Adipose tissue (tissue), 3 donors: Measurements from ENCODE around the gene RABGAP1L. TPM values are rescaled to one million over a fixed set of nuclear protein-coding genes. Genes with fewer than 3 reads are reported as not detected.
"Not testable (repeated sequence)": the region's sequence is repeated elsewhere in the genome, so short reads cannot be mapped to it uniquely, and the experiment has no call there.

ENCODE experiments used
- H3K27ac ChIP-seq: one replicate; pipeline ENCODE4 v1.5.1; 2013; ENCODE audit warnings: low read depth, low read length
- WGBS, 3 donors: extraction: QIAGEN DNeasy Blood & Tissue Kit; methylation state at CpG; one replicate each; pipeline ENCODE4 v1.1.7; 2013; 5-methylcytosine and 5-hydroxymethylcytosine counted together
- polyA plus RNA-seq, 3 donors: library from polyadenylated mRNA; stranded (reverse); fragments of 200-250 nt; gene quantifications; one replicate each; pipeline ENCODE4 v1.2.3, GENCODE V29; 2013
- donor health status: healthy with polysubstance abuse.
- donor health status: Bipolar disorder and iron deficiency.
- donor health status: healthy.

The RABGAP1L gene
- polyA plus RNA-seq, 3 donors: 7.6 to 13.5 (median 10.3) TPM

DNA sequence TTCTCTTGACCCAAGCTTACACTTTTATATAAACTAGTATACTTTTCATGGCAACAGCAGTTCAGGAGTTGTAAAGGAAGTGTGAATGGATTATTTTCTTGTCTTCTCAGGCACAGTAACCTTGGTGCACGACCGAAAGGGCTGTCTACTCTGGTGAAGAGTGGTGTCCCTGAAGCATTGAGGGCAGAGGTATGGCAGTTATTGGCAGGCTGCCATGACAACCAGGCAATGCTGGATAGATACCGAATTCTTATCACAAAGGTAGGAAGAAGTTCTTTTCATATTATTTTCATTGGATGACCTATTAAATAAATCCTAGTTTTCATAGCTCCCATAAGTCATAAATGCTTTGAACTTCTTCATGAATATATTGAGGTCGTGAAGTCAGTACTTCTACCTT is 234.6 kb downstream of the RABGAP1L start:
- H3K27ac ChIP-seq: no peak overlapping the region
- 93 to 95% (median 93%) methylated on average over 4 of the region's 4 CpGs for WGBS, 3 donors

DNA sequence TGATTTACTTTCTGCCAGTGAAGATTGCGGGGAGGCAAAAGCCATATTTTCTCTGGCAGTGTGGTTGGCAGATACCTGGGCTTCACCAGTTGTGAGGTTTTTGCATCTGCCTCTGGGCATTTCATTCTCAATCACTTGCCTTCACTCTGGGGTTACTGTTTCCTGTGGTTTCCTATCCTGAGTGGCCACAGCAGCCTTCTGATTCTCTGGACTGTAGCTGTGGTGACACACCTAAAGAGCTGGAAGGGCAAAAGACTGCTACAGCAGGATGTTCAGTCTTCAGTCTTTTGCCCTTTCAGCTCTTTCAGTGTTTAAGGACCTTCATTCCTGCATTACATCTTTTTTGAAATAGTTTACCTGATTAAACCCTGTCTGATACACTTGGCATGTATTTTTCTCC is 237.9 kb downstream of the RABGAP1L start:
- H3K27ac ChIP-seq: no peak overlapping the region
- WGBS, 3 donors: 96 to 100% (median 100%) methylated on average over 1 of the region's 1 CpG

DNA sequence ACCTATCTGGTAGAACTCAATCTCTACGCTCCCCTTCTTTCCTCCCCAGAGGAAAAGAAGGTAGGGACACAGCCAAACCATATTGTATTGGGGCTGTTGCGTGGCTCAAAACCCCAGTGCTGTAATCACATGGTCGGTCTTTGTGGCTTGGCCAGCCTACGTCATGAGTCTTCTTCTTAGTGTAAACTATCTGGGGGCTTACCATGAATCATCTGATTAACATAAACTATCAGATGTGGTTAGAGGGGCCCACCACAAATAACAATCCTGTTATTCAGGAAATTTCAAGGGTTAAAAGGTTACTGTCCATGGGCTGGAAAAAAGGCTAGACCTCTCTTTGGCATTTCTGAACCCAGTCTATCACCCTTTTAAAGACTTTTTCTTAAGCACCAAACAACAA is 238.9 kb downstream of the RABGAP1L start:
- 92 to 97% (median 95%) methylated on average over 4 of the region's 4 CpGs for WGBS, 3 donors
- H3K27ac ChIP-seq: no peak overlapping the region

GRCh38 chr1:174399211-174399610 is 239.9 kb downstream of the RABGAP1L start:
- WGBS, 3 donors: 31 to 88% (median 87%) methylated on average over 1 of the region's 1 CpG
- no peak overlapping the region for H3K27ac ChIP-seq

- no peak overlapping the region for H3K27ac ChIP-seq
- 96% methylated on average over 4 of the region's 4 CpGs for WGBS, 3 donors
These were observed 241.8 kb downstream of the RABGAP1L start for GRCh38 chr1:174401075-174401474.

- H3K27ac ChIP-seq: no peak overlapping the region
These were observed 245.9 kb downstream of the RABGAP1L start for GRCh38 chr1:174405219-174405618.

DNA sequence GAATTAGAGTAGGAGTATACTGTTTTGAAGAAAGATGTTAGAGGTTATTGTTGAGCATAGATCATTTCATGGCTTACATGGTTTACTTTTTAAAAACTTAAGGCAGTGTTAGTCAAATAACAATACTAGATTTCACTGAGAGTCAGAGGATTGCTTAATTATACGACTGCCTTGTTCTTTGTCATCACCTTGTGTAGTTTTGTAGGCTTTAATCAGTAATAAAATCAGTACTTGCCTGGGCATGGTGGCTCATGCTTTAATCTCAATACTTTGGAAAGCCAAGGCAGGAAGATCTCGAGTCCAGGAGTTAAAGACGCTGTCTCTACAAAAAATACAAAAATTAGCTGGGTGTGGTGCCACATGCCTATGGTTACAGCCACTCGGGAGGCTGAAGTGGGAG is 247.1 kb downstream of the RABGAP1L start:
- WGBS, 3 donors: 93 to 95% (median 94%) methylated on average over 4 of the region's 4 CpGs
- H3K27ac ChIP-seq: no peak overlapping the region

More at GRCh38 chr1:174405219-174405618, 245.9 kb downstream of the RABGAP1L start:
- WGBS, 3 donors: 84 to 99% (median 94%) methylated on average over 1 of the region's 1 CpG

- H3K27ac ChIP-seq: no peak overlapping the region
- 92 to 94% (median 94%) methylated on average over 3 of the region's 3 CpGs for WGBS, 3 donors
These were observed 248.3 kb downstream of the RABGAP1L start for GRCh38 chr1:174407665-174408064.

DNA sequence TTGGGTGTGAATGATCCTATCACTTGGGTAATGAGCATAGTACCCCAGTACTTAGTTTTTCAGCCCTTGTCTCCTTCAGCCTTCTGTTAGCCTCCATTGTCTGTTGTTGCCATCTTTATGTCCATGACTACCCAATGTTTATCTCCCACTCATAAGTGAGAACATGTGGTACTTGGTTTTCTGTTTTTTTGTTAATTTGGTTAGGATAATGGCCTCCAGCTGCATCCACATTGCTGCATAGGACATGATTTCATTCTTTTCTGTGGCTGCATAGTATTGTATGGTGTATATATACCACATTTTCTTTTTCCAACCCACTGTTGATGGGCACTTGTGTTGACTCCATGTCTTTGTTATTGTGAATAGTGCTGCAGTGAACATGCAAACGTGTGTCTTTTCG is 248.8 kb downstream of the RABGAP1L start:
- H3K27ac ChIP-seq: no peak overlapping the region
- 64 to 74% (median 71%) methylated on average over 2 of the region's 2 CpGs for WGBS, 3 donors

DNA sequence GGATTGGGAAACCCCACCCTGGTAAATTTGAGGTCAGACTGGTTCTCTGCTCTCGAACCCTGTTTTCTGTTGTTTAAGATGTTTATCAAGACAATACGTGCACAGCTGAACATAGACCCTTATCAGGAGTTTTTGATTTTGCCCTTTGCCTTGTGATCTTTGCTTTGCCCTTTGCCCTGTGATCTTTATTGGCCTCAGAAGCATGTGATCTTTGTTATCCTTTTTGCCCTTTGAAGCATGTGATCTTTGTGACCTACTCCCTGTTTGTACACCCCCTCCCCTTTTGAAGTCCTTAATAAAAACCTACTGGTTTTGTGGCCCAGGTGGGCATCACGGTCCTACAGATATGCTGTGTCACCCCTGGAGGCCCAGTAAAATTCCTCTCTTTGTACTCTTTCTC is 250.5 kb downstream of the RABGAP1L start:
- H3K27ac ChIP-seq: not testable (repeated sequence)
- WGBS, 3 donors: 81 to 95% (median 89%) methylated on average over 2 to 3 of the region's 3 CpGs

DNA sequence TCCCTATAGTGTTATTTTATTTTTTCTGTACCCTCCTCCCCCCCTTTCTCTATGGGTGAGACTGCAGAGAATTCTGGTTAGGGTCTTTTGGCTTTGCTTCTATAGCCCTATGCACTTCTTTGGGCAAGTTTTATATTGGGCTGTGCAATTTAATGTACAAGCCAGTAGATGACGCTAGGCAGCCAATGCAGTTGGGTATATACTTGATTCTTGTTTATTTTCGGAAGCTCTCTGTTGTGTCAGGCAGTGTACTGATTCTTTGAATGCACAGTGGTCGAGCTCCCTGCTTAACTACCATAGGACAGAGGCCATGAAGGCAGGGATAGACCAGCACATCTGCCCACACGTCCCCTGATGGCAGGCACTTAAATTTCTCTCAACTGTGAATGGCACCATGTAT is 254.3 kb downstream of the RABGAP1L start:
- no peak overlapping the region for H3K27ac ChIP-seq
- WGBS, 3 donors: 73 to 75% (median 74%) methylated on average over 4 of the region's 4 CpGs

GRCh38 chr1:174414203-174414602 is 254.9 kb downstream of the RABGAP1L start:
- 24 to 69% (median 28%) methylated on average over 1 of the region's 1 CpG for WGBS, 3 donors
- no peak overlapping the region for H3K27ac ChIP-seq

- WGBS, 3 donors: 96 to 100% (median 96%) methylated on average over 2 of the region's 2 CpGs
- no peak overlapping the region for H3K27ac ChIP-seq
These were observed 256.2 kb downstream of the RABGAP1L start for GRCh38 chr1:174415506-174415905.

DNA sequence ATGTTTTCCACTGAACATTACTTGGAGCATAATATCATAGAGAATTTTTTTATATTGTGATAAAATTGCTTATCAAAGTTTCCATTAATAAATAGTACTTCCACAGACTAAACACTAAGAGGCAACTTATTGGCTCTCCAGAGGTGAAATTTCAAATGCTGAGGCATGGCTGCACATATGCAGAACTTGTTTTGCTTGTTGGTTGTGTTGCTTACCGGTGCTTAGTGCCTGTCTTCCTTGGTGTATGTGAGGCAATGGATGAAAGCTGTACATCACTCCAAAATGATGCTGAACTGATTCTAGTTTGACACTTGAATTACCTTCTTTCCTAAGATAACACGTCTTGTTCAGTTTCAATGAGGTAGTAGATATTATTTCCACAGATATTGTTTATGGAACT is 258.6 kb downstream of the RABGAP1L start:
- WGBS, 3 donors: 94 to 97% (median 94%) methylated on average over 2 of the region's 2 CpGs
- H3K27ac ChIP-seq: no peak overlapping the region

DNA sequence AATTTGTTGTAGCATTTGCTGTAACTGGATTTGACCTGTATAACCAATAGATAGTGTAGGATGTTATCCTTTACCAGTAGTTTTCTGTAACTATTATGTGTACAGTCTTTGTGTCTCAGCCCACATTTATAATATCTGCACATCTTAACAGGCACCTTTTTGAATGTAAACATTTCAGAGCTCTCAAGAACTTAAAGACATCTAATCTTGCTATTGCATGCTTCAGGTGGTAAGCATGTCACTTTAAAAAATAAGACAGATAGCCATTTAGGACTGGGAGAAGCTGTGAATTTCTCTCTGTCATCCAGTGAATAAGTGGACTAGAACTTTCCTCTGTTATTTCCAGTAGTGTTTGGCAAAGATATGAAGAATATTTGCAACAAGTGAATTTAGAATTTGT is 265.8 kb downstream of the RABGAP1L start:
- no peak overlapping the region for H3K27ac ChIP-seq

DNA sequence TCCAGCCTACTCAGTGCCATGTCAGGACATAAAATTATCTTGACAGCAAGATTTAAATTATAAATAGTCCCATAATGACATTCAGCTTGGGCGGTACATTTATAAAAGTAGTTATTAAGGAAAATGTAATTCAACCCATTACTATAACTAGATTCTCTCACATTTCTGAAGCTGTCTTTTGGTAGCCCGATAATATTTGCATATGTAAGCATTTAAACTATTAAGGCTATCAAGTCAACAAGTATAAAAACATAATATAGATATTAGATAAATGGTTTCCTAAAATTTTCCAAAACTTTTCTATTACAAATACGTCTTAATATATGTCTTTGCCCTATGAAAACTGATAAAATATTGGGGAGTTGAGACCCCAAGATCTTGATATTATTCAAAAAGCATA is 266.8 kb downstream of the RABGAP1L start:
- no peak overlapping the region for H3K27ac ChIP-seq
- WGBS, 3 donors: 91 to 96% (median 93%) methylated on average over 3 of the region's 3 CpGs

GRCh38 chr1:174428033-174428432 is 268.7 kb downstream of the RABGAP1L start:
- WGBS, 3 donors: 62 to 88% (median 80%) methylated on average over 3 of the region's 3 CpGs
- H3K27ac ChIP-seq: no peak overlapping the region

GRCh38 chr1:174428739-174429138 is 269.4 kb downstream of the RABGAP1L start:
- no peak overlapping the region for H3K27ac ChIP-seq

DNA sequence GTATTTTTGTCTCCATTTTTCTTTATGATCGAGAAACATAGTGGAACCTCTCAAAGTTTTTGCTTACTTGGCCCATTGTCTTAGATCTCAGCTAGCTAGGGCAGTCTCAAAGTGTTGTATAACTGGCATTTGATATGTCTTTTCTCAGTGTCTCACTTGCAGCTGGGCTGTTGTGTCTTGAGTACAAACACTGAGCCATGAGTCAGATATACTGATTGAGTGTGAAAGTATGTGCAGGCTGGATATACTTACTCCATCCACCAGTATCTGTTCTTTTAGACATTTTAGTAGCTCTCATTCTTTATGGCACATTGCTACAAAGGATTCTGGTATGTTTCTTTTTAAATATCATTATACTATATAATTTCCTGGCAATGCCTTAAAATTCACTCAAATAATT is 274.1 kb downstream of the RABGAP1L start:
- H3K27ac ChIP-seq: no peak overlapping the region
- 92 to 97% (median 96%) methylated on average over 1 of the region's 1 CpG for WGBS, 3 donors

DNA sequence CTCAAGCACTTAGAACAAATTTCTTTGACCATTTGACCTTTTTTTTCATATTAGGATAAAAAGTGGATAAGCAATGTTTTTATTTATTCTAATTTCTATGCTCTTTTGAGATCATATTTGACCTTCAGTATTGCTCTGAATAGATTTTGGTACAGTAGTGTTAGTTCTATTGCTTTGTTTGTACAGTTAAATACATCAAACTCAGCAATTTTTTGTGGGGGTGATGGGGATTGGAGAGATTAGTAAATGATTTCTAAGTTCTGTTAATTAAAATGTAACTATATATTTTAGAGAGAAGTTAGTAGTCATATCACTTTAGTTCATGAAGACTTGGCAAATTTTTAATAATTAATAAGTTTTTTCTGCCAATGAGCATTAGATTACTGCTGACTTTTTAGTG is 286.0 kb downstream of the RABGAP1L start:
- H3K27ac ChIP-seq: no peak overlapping the region

DNA sequence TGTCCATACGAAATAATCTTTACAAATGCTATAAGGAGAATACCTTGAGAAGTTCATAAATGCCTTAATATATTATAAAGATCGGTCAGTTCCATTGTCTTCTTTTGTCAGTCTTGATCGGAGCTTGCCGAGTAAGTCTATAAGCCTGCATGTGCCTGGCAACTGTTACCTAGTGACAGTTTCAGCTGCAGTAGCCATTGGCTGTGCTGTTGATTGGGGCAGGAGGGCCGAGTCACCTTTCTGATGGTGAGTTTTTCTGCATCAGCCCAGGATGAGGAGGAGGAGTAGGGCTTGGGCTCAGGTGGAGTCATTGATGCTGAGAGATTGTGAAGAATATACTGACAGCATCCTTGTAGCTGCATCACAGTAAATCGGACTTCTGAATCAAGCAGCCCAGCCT is 286.5 kb downstream of the RABGAP1L start:
- WGBS, 3 donors: 82 to 91% (median 88%) methylated on average over 6 of the region's 6 CpGs

More for the DNA sequence above, 286.5 kb downstream of the RABGAP1L start:
- H3K27ac ChIP-seq: no peak overlapping the region
